ENCODE measurements around the gene ADRA2A. TPM values are rescaled to one million over a fixed set of nuclear protein-coding genes. Genes with fewer than 3 reads are reported as not detected.

ADRA2A gene
- total RNA-seq, 1 experiment from 2014 or later: 1.7 TPM

DNA sequence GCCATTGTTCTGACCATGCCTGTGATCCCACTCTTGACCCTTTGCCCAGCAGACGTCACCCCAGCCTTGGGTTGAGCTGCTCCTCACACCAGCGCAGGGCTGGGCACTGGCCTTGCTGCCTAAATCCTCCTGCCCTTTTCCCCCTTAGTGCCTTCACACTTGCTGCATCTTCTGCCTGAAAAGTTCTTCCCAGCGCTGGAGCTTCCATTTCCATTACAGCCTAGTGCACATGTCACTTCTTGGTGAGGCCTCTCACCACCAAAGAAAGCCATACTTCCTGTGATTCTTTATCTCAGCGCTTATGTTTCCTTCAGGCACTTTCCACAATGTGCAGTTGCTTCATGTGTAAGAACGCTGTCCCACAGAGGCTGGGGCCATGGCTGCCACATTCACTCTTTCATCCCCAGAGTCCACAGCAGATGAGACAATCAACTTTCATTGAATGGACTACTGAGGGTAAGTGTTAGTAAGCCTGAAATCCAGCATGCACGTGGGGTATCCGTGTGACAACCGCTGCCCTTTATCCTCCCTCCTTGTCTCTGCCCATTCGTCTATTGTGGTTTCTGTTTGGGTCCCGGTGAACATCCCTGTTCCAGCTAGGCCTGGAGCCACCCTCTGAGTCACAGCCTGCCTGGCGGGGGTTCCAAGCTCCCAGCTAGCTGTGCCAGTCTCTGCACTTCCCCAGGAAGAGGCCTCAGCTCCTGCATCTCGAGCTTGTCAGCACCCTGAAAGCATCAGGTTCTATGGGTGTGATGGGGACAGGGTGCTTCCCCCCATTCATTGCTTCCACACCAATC, 37.3 kb downstream of the ADRA2A start (continued):
- TF ChIP-seq, protein P1, sequence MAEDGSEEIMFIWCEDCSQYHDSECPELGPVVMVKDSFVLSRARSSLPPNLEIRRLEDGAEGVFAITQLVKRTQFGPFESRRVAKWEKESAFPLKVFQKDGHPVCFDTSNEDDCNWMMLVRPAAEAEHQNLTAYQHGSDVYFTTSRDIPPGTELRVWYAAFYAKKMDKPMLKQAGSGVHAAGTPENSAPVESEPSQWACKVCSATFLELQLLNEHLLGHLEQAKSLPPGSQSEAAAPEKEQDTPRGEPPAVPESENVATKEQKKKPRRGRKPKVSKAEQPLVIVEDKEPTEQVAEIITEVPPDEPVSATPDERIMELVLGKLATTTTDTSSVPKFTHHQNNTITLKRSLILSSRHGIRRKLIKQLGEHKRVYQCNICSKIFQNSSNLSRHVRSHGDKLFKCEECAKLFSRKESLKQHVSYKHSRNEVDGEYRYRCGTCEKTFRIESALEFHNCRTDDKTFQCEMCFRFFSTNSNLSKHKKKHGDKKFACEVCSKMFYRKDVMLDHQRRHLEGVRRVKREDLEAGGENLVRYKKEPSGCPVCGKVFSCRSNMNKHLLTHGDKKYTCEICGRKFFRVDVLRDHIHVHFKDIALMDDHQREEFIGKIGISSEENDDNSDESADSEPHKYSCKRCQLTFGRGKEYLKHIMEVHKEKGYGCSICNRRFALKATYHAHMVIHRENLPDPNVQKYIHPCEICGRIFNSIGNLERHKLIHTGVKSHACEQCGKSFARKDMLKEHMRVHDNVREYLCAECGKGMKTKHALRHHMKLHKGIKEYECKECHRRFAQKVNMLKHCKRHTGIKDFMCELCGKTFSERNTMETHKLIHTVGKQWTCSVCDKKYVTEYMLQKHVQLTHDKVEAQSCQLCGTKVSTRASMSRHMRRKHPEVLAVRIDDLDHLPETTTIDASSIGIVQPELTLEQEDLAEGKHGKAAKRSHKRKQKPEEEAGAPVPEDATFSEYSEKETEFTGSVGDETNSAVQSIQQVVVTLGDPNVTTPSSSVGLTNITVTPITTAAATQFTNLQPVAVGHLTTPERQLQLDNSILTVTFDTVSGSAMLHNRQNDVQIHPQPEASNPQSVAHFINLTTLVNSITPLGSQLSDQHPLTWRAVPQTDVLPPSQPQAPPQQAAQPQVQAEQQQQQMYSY (CRISPR knock-in tag; IDR thresholded peaks at IDR 0.05): no peak

DNA sequence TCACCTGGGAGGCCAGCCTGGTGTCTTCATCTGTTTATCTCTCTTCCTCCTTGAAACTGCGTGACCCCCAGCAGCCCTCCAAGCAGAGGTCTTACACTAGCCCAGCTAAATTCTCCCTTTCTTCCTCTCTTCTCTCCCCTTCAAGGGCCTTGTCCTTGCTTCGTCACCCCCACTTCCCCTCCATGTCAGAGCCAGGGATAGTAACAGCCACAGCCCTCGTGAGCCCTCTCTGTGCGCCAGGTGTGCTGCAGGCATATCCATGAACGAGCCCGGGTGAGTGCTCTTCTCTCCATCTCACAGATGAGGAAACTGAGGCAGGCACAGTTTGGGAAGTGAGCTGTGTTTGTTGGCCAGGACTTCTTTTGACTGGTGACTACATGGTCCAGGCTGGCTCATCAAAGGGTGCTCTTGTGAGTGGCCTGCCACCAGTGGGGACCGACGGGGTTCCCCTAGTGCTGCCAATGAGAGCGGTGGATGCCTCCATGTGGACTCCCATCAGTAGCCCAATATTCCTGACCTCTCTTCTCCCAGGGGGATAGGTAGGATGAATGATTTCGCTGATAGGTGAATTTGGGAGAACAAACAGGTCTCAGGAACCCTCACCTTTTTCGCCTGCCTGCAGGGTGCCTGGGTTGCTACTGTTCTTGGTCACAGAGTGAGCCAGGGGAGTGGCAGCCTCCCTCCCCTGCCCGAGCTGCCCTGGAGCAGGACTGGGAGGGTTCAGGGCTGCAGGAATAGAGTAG, 38.1 kb downstream of the ADRA2A start:
- ChIA-PET POLR2A (no interaction called here), CTCF (no interaction called here)
- Mint-ChIP-seq H3K27me3 (ENCODE audit: low read depth) (no peaks in the 10 kb centered on the region), H3K9me3 (peaks cover 4% of the 10 kb centered on the region; the same call in 1 of the 2 replicates), H3K27ac (no peak overlapping the region), H3K4me1 (no peaks in the 10 kb centered on the region), H3K36me3 (no peaks in the 10 kb centered on the region), H3K4me3 (no peak overlapping the region)
- TF ChIP-seq ZNF121 (CRISPR knock-in tag; IDR thresholded peaks at IDR 0.05) (no peak), ZNF671 (CRISPR knock-in tag; IDR thresholded peaks at IDR 0.05) (no peak), HMGA2 (CRISPR knock-in tag; IDR thresholded peaks at IDR 0.05) (no peak), ZNF416 (CRISPR knock-in tag; IDR thresholded peaks at IDR 0.05) (no peak), ZNF317 (CRISPR knock-in tag; IDR thresholded peaks at IDR 0.05; ENCODE audit: borderline replicate concordance, low read depth) (no peak), ZBTB21 (CRISPR knock-in tag; IDR thresholded peaks at IDR 0.05; ENCODE audit: borderline replicate concordance) (no peak)
- TF ChIP-seq, protein P2, sequence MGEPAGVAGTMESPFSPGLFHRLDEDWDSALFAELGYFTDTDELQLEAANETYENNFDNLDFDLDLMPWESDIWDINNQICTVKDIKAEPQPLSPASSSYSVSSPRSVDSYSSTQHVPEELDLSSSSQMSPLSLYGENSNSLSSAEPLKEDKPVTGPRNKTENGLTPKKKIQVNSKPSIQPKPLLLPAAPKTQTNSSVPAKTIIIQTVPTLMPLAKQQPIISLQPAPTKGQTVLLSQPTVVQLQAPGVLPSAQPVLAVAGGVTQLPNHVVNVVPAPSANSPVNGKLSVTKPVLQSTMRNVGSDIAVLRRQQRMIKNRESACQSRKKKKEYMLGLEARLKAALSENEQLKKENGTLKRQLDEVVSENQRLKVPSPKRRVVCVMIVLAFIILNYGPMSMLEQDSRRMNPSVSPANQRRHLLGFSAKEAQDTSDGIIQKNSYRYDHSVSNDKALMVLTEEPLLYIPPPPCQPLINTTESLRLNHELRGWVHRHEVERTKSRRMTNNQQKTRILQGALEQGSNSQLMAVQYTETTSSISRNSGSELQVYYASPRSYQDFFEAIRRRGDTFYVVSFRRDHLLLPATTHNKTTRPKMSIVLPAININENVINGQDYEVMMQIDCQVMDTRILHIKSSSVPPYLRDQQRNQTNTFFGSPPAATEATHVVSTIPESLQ (CRISPR knock-in tag; IDR thresholded peaks at IDR 0.05): no peak
- ATAC-seq: no peak
- DNase-seq (ENCODE audit: low spot score): no peak

DNA sequence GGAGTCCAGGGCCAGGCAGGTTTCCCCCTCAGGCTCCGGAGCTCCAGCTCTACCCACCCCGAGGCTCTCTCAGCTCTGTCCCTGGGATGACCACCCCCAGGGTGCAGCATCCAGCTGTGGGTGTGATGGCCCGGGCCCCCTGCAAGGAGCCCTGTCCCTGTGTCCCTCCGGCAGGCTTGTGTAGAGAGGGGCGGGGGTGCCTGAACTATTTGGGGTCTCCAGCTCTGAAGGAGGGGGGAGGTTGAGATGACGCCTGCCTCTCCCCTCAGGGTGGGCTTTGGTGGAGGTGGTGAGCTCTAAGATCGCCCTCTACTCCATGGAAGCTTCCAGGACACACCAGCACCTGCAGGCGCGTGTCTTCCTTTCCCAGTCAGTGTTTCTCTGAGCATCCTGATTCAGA, 39.4 kb downstream of the ADRA2A start:
- no peaks in the 10 kb centered on the region for H3K27me3 Mint-ChIP-seq (ENCODE audit: low read depth)
- no peaks in the 10 kb centered on the region for H3K36me3 Mint-ChIP-seq
- ChIA-PET CTCF (no interaction called here), POLR2A (no interaction called here)
- no peak overlapping the region for H3K27ac Mint-ChIP-seq
- H3K9me3 Mint-ChIP-seq: peaks cover 4% of the 10 kb centered on the region; the same call in 1 of the 2 replicates
- ATAC-seq (no peak), DNase-seq (ENCODE audit: low spot score) (no peak)
- H3K4me3 Mint-ChIP-seq: no peak overlapping the region
- H3K4me1 Mint-ChIP-seq: no peaks in the 10 kb centered on the region
- TF ChIP-seq, protein P3, sequence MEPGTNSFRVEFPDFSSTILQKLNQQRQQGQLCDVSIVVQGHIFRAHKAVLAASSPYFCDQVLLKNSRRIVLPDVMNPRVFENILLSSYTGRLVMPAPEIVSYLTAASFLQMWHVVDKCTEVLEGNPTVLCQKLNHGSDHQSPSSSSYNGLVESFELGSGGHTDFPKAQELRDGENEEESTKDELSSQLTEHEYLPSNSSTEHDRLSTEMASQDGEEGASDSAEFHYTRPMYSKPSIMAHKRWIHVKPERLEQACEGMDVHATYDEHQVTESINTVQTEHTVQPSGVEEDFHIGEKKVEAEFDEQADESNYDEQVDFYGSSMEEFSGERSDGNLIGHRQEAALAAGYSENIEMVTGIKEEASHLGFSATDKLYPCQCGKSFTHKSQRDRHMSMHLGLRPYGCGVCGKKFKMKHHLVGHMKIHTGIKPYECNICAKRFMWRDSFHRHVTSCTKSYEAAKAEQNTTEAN (CRISPR knock-in tag; IDR thresholded peaks at IDR 0.05): no peak

DNA sequence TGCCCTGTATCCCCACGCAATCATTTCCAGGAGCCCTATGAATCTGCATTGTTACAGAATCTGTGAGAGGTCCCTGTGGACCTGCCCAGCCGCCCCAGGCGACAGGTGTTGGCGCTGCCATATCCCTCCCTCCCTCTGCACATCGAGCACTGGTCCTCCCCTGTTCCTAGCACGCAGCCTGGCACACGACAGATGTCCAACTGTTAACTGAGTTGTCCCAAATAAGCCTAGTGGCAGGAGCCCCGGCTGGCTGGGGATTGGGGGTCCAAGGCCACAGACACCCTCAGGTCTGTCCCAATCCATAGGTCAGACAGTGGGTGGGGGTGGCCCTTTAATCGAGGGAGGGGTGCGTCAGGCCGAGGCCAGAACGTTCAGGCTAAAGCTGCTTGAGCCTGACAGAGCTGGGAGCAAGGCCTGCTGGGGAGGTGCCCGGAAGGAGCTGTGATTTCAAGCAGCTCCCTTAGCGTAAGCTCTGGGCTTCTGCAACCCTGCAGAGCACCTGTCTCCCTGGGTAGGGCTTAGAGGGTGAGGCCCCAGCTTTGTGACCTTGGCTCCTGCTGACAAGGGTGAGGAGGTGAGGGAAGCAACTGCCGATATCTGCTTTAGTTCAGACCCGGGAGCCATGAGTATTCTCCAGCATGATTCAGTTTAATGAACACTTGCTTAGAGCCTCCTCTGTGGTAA, 40.1 kb downstream of the ADRA2A start:
- Mint-ChIP-seq H3K27ac (no peak overlapping the region), H3K27me3 (ENCODE audit: low read depth) (no peaks in the 10 kb centered on the region), H3K36me3 (no peaks in the 10 kb centered on the region), H3K4me1 (no peaks in the 10 kb centered on the region), H3K4me3 (no peak overlapping the region), H3K9me3 (peaks cover 4% of the 10 kb centered on the region; the same call in 1 of the 2 replicates)
- no peak for DNase-seq (ENCODE audit: low spot score)
- ChIA-PET POLR2A (no interaction called here), CTCF (no interaction called here)
- no peak for ATAC-seq
- TF ChIP-seq, protein P4, sequence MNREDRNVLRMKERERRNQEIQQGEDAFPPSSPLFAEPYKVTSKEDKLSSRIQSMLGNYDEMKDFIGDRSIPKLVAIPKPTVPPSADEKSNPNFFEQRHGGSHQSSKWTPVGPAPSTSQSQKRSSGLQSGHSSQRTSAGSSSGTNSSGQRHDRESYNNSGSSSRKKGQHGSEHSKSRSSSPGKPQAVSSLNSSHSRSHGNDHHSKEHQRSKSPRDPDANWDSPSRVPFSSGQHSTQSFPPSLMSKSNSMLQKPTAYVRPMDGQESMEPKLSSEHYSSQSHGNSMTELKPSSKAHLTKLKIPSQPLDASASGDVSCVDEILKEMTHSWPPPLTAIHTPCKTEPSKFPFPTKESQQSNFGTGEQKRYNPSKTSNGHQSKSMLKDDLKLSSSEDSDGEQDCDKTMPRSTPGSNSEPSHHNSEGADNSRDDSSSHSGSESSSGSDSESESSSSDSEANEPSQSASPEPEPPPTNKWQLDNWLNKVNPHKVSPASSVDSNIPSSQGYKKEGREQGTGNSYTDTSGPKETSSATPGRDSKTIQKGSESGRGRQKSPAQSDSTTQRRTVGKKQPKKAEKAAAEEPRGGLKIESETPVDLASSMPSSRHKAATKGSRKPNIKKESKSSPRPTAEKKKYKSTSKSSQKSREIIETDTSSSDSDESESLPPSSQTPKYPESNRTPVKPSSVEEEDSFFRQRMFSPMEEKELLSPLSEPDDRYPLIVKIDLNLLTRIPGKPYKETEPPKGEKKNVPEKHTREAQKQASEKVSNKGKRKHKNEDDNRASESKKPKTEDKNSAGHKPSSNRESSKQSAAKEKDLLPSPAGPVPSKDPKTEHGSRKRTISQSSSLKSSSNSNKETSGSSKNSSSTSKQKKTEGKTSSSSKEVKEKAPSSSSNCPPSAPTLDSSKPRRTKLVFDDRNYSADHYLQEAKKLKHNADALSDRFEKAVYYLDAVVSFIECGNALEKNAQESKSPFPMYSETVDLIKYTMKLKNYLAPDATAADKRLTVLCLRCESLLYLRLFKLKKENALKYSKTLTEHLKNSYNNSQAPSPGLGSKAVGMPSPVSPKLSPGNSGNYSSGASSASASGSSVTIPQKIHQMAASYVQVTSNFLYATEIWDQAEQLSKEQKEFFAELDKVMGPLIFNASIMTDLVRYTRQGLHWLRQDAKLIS (CRISPR knock-in tag; IDR thresholded peaks at IDR 0.05; ENCODE audit: borderline replicate concordance): no peak
- TF ChIP-seq SOX15 (CRISPR knock-in tag; IDR thresholded peaks at IDR 0.05) (no peak), ZNF423 (CRISPR knock-in tag; IDR thresholded peaks at IDR 0.05) (no peak)
- TF ChIP-seq, protein P5, sequence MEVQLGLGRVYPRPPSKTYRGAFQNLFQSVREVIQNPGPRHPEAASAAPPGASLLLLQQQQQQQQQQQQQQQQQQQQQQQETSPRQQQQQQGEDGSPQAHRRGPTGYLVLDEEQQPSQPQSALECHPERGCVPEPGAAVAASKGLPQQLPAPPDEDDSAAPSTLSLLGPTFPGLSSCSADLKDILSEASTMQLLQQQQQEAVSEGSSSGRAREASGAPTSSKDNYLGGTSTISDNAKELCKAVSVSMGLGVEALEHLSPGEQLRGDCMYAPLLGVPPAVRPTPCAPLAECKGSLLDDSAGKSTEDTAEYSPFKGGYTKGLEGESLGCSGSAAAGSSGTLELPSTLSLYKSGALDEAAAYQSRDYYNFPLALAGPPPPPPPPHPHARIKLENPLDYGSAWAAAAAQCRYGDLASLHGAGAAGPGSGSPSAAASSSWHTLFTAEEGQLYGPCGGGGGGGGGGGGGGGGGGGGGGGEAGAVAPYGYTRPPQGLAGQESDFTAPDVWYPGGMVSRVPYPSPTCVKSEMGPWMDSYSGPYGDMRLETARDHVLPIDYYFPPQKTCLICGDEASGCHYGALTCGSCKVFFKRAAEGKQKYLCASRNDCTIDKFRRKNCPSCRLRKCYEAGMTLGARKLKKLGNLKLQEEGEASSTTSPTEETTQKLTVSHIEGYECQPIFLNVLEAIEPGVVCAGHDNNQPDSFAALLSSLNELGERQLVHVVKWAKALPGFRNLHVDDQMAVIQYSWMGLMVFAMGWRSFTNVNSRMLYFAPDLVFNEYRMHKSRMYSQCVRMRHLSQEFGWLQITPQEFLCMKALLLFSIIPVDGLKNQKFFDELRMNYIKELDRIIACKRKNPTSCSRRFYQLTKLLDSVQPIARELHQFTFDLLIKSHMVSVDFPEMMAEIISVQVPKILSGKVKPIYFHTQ (CRISPR knock-in tag; IDR thresholded peaks at IDR 0.05): no peak
